Activated CD8-positive, alpha-beta T cell treated with anti-CD3 and anti-CD28 coated beads, Interleukin-2, amount 10 ng/mL, durations not matched to agents 7 days and 5 days (primary cell): ENCODE data around the gene UPP1. TPM values are rescaled to one million over a fixed set of nuclear protein-coding genes. Genes with fewer than 3 reads are reported as not detected.
A peak's percentile ranks its signal among the peaks of the same experiment; 100 is the strongest.
"Not testable (repeated sequence)": the region's sequence is repeated elsewhere in the genome, so short reads cannot be mapped to it uniquely, and the experiment has no call there.

Source experiments
- ATAC-seq: fragments of 150-1000 bp; cut with Tn5 transposase; one replicate; pipeline ENCODE4 v1.10.0; 2021; ENCODE audit warnings: moderate library complexity
- CTCF ChIA-PET: fragments of 350-600 bp; sonication (Branson Sonifier 250); formaldehyde crosslinking; loops from one replicate; lab custom pipeline; 2021; ENCODE audit warnings: antibody characterized with exemption; lab: Charles Lee
- POLR2A ChIA-PET: fragments of 350-600 bp; sonication (Branson Sonifier 250); formaldehyde crosslinking; loops from one replicate; lab custom pipeline; 2021; ENCODE audit warnings: antibody characterized with exemption; lab: Charles Lee
- DNase-seq: peaks from one replicate; pipeline ENCODE4 v3.0.0-alpha.2; 2020
- H3K27ac Mint-ChIP-seq: one replicate; pipeline ENCODE4 v1.8.0; 2021; ENCODE audit warnings: mild to moderate bottlenecking, mixed read lengths
- H3K27me3 Mint-ChIP-seq: one replicate; pipeline ENCODE4 v1.8.0; 2021; ENCODE audit warnings: low read depth, mixed read lengths
- H3K36me3 Mint-ChIP-seq: one replicate; pipeline ENCODE4 v1.8.0; 2021; ENCODE audit warnings: low read depth, mixed read lengths
- H3K4me1 Mint-ChIP-seq: one replicate; pipeline ENCODE4 v1.8.0; 2021; ENCODE audit warnings: low read depth, mixed read lengths
- H3K4me3 Mint-ChIP-seq: one replicate; pipeline ENCODE4 v1.8.0; 2021; ENCODE audit warnings: mild to moderate bottlenecking, mixed read lengths
- H3K9me3 Mint-ChIP-seq: one replicate; pipeline ENCODE4 v1.8.0; 2022; ENCODE audit warnings: mixed read lengths; ENCODE audit not compliant: insufficient read depth
- total RNA-seq, 2 experiments: library from RNA; stranded (reverse); gene quantifications; one replicate each; pipeline ENCODE4 v1.2.3, GENCODE V29; 2021

The UPP1 gene
- total RNA-seq, 2 experiments from 2014 or later = 60.7 to 68.4 TPM

GRCh38 chr7:48058990-48059389 lies 30.1 kb upstream of the UPP1 start:
- Mint-ChIP-seq H3K27me3 (no peaks in the 10 kb centered on the region), H3K4me1 (peaks cover 6% of the 10 kb centered on the region), H3K36me3 (peaks cover 6% of the 10 kb centered on the region), H3K4me3 (no peak overlapping the region), H3K9me3 (peaks cover 8% of the 10 kb centered on the region), H3K27ac (no peak overlapping the region)
- no peak for ATAC-seq
- POLR2A ChIA-PET = no interaction called here
- CTCF ChIA-PET = no interaction called here
- no peak for DNase-seq

- H3K4me1 Mint-ChIP-seq = peaks cover 6% of the 10 kb centered on the region
- ATAC-seq = no peak
- CTCF ChIA-PET = interaction anchor here (0.8 kb wide), 1 partner anchor 25 kb away, joined by 3 read pairs; no protein-coding TSS in a partner anchor
Measured at GRCh38 chr7:48059706-48060105, 29.4 kb upstream of the UPP1 start.

GRCh38 chr7:48063985-48064384 lies 25.1 kb upstream of the UPP1 start:
- ChIA-PET CTCF (no interaction called here), POLR2A (no interaction called here)
- Mint-ChIP-seq H3K27ac (no peak overlapping the region), H3K4me1 (peaks cover 3% of the 10 kb centered on the region), H3K36me3 (no peaks in the 10 kb centered on the region), H3K4me3 (no peak overlapping the region), H3K27me3 (no peaks in the 10 kb centered on the region), H3K9me3 (no peaks in the 10 kb centered on the region)
- DNase-seq (no peak), ATAC-seq (no peak)

More at GRCh38 chr7:48059706-48060105, 29.4 kb upstream of the UPP1 start:
- Mint-ChIP-seq H3K36me3 (peaks cover 6% of the 10 kb centered on the region), H3K4me3 (no peak overlapping the region), H3K27ac (no peak overlapping the region), H3K9me3 (peaks cover 8% of the 10 kb centered on the region), H3K27me3 (no peaks in the 10 kb centered on the region)
- POLR2A ChIA-PET = no interaction called here
- no peak for DNase-seq

GRCh38 chr7:48067475-48067874 lies 21.6 kb upstream of the UPP1 start:
- Mint-ChIP-seq H3K27ac (no peak overlapping the region), H3K27me3 (no peaks in the 10 kb centered on the region), H3K9me3 (peaks cover 4% of the 10 kb centered on the region), H3K4me3 (no peak overlapping the region), H3K36me3 (no peaks in the 10 kb centered on the region), H3K4me1 (no peaks in the 10 kb centered on the region)
- no peak for DNase-seq
- ATAC-seq = no peak
- ChIA-PET CTCF (interaction anchor here (1.0 to 1.1 kb wide), 2 partner anchors 11 to 99 kb away, joined by 3 read pairs; no protein-coding TSS in a partner anchor), POLR2A (no interaction called here)

GRCh38 chr7:48074204-48074654 lies 14.8 kb upstream of the UPP1 start:
- Mint-ChIP-seq H3K27ac (no peak overlapping the region), H3K9me3 (peaks cover 4% of the 10 kb centered on the region), H3K4me1 (peaks cover 4% of the 10 kb centered on the region), H3K4me3 (no peak overlapping the region), H3K27me3 (no peaks in the 10 kb centered on the region), H3K36me3 (peaks cover 3% of the 10 kb centered on the region)
- CTCF ChIA-PET = no interaction called here
- POLR2A ChIA-PET = no interaction called here
- ATAC-seq = no peak
- no peak for DNase-seq

- ATAC-seq (no peak), DNase-seq (no peak)
- Mint-ChIP-seq H3K9me3 (no peaks in the 10 kb centered on the region), H3K4me1 (peaks cover 7% of the 10 kb centered on the region), H3K27ac (no peak overlapping the region), H3K36me3 (peaks cover 3% of the 10 kb centered on the region), H3K27me3 (no peaks in the 10 kb centered on the region), H3K4me3 (no peak overlapping the region)
- ChIA-PET POLR2A (no interaction called here), CTCF (interaction anchor here (1.4 kb wide), 1 partner anchor 10 kb away, joined by 3 read pairs; no protein-coding TSS in a partner anchor)
Measured at GRCh38 chr7:48077423-48077822, 11.6 kb upstream of the UPP1 start.

- POLR2A ChIA-PET = no interaction called here
Measured at GRCh38 chr7:48078470-48078869, 10.6 kb upstream of the UPP1 start.

GRCh38 chr7:48082378-48082777 lies 6.7 kb upstream of the UPP1 start:
- Mint-ChIP-seq H3K36me3 (peaks cover 10% of the 10 kb centered on the region), H3K4me1 (peaks cover 49% of the 10 kb centered on the region)
- H3K27me3 Mint-ChIP-seq, H3K27ac Mint-ChIP-seq, DNase-seq, ATAC-seq, POLR2A ChIA-PET, H3K4me3 Mint-ChIP-seq, H3K9me3 Mint-ChIP-seq: not testable (repeated sequence)
- CTCF ChIA-PET = interaction anchor here (1.5 to 2.4 kb wide), 3 partner anchors 28 to 137 kb away, joined by 5 to 8 read pairs (median 7); no protein-coding TSS in a partner anchor

More at GRCh38 chr7:48078470-48078869, 10.6 kb upstream of the UPP1 start:
- Mint-ChIP-seq H3K4me1 (peaks cover 16% of the 10 kb centered on the region), H3K4me3 (no peak overlapping the region), H3K36me3 (peaks cover 5% of the 10 kb centered on the region), H3K27me3 (no peaks in the 10 kb centered on the region), H3K27ac (no peak overlapping the region), H3K9me3 (no peaks in the 10 kb centered on the region)
- ATAC-seq (no peak), DNase-seq (no peak)
- CTCF ChIA-PET = interaction anchor here (1.4 kb wide), 1 partner anchor 11 kb away, joined by 3 read pairs; no protein-coding TSS in a partner anchor

- ChIA-PET POLR2A (interaction anchor here (1.0 kb wide), 1 partner anchor 104 kb away, joined by 3 read pairs; no protein-coding TSS in a partner anchor), CTCF (interaction anchor here (0.7 to 2.4 kb wide), 5 partner anchors 20 to 138 kb away, joined by 3 to 8 read pairs (median 5); no protein-coding TSS in a partner anchor)
- Mint-ChIP-seq H3K36me3 (peaks cover 10% of the 10 kb centered on the region), H3K27me3 (no peaks in the 10 kb centered on the region), H3K27ac (peak overlapping the region; percentile 61), H3K9me3 (no peaks in the 10 kb centered on the region), H3K4me3 (peak overlapping the region; percentile 25), H3K4me1 (peaks cover 56% of the 10 kb centered on the region)
- ATAC-seq (no peak), DNase-seq (peak; percentile 59)
Measured at GRCh38 chr7:48083114-48083830, 5.8 kb upstream of the UPP1 start.

- CTCF ChIA-PET = interaction anchor here (0.8 to 6.7 kb wide), 10 partner anchors 10 to 140 kb away, joined by 3 to 39 read pairs (median 6); no protein-coding TSS in a partner anchor
- peak; percentile 86 for DNase-seq
- Mint-ChIP-seq H3K36me3 (peaks cover 9% of the 10 kb centered on the region), H3K4me3 (peak overlapping the region; percentile 55), H3K27me3 (no peaks in the 10 kb centered on the region), H3K27ac (peak overlapping the region; percentile 82), H3K4me1 (peaks cover 60% of the 10 kb centered on the region), H3K9me3 (no peaks in the 10 kb centered on the region)
- ATAC-seq = peak; percentile 40
- POLR2A ChIA-PET = interaction anchor here (1.0 to 2.4 kb wide), 3 partner anchors 9 to 93 kb away, joined by 6 to 9 read pairs (median 6); no protein-coding TSS in a partner anchor
Measured at GRCh38 chr7:48084727-48085432, 4.2 kb upstream of the UPP1 start.

- Mint-ChIP-seq H3K9me3 (no peaks in the 10 kb centered on the region), H3K27me3 (no peaks in the 10 kb centered on the region), H3K4me3 (peak overlapping the region; percentile 55), H3K36me3 (peaks cover 14% of the 10 kb centered on the region), H3K27ac (peak overlapping the region; percentile 82), H3K4me1 (peaks cover 64% of the 10 kb centered on the region)
- no peak for DNase-seq
- no peak for ATAC-seq
- ChIA-PET POLR2A (interaction anchor here (1.0 to 2.4 kb wide), 3 partner anchors 9 to 94 kb away, joined by 6 to 9 read pairs (median 6); no protein-coding TSS in a partner anchor), CTCF (interaction anchor here (0.9 to 6.7 kb wide), 9 partner anchors 10 to 140 kb away, joined by 3 to 39 read pairs (median 7); no protein-coding TSS in a partner anchor)
Measured at GRCh38 chr7:48085433-48085791, 3.7 kb upstream of the UPP1 start.
